Pons (tissue), 1 donor: ENCODE data around the gene GPATCH2L.

Experiments used
- DNase-seq: peaks from one replicate; pipeline ENCODE4 v3.0.0-alpha.2; 2016; ENCODE audit warnings: low spot score

GPATCH2L gene

DNA sequence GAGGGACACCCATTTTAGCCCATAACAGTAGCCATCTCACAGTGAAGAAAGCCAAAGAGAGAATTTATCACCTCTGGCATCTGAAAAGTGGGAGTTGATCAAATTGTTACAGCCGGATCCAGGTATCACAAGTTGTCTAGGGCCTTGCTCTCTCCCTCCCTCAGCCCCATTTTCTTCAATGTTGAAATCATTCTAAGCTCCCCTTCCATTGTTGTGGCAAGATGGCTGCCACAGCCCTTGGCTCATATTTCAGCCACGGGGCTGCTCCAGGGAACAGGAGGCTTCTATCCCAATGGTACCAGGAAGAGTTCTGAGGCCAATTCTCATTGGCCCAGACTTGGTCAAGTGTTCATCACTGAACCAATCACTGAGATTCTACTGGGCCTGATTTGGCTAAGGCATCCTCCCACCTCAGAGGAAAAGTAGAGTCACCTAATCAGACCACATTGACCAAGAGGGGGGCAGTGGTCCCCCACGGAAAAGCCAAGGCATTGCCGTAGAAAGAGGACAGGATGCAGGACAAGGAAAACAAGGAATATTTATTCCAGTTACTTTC lies 106.2 kb downstream of the GPATCH2L start:
- no peak for DNase-seq

DNA sequence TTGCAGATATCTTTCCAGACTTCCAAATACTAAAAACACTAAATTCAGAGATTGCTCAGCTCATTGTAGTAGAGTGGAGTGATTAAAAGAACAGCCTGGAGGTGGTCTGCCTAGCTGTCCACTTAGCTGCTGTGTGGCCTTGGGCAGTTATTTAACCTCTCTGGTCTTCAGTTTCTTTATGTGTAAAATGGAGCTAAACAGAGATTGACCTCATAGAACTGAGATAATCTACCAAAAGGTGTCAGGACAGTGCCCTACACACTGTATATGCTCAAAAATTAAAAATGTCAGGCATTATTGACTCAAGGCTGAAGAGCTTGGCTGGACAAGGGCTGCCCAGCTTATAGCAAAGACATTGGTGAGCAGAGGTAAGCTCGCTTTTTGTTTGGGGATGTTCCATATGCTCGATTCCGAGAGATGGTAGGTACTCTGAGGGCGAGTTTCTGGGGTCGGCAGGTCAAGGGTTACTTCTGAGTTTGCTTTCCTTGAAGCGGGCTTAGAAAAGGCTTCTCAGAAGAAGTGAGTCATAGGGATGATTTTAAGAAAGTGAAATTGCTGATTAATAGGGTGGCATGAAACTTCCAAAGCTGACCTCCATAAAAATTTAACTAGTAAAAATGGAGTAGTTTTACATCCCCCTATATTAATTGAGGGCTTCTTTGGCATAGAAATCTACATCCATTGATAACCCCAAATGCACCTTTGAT lies 107.5 kb downstream of the GPATCH2L start:
- no peak for DNase-seq

GRCh38 chr14:76260749-76261148 lies 109.0 kb downstream of the GPATCH2L start:
- DNase-seq: no peak

GRCh38 chr14:76261371-76261811 lies 109.7 kb downstream of the GPATCH2L start:
- no peak for DNase-seq

- DNase-seq: no peak
Measured at GRCh38 chr14:76262641-76263040, 110.9 kb downstream of the GPATCH2L start.
